GM12864 (cell line): ENCODE data around the gene RABL3.
"Not testable (repeated sequence)": the region's sequence is repeated elsewhere in the genome, so short reads cannot be mapped to it uniquely, and the experiment has no call there.

ENCODE experiments used
- DNase-seq: peaks from one replicate; pipeline ENCODE4 v3.0.0-alpha.2; 2011; ENCODE audit warnings: low read depth
- H3K4me3 ChIP-seq: 2 replicates; pipeline ENCODE4 v1.5.1; 2011; ENCODE audit warnings: mild to moderate bottlenecking, low read depth, low read length, control low read depth
- CTCF ChIP-seq: IDR thresholded peaks from 2 replicates; pipeline ENCODE4 v1.5.1; 2011; ENCODE audit warnings: low read depth, mild to moderate bottlenecking, moderate library complexity, low read length, control low read depth, inconsistent platforms; ENCODE audit errors: missing control alignments

Gene RABL3

GRCh38 chr3:120730576-120731542 lies 11.5 kb downstream of the RABL3 start:
- no peak overlapping the region for H3K4me3 ChIP-seq
- no peak for TF ChIP-seq CTCF
- no peak for DNase-seq

- no peak overlapping the region for H3K4me3 ChIP-seq
- no peak for TF ChIP-seq CTCF
- no peak for DNase-seq
These were observed 15.5 kb downstream of the RABL3 start for GRCh38 chr3:120726791-120727190.

- H3K4me3 ChIP-seq, DNase-seq: not testable (repeated sequence)
These were observed 23.0 kb downstream of the RABL3 start for GRCh38 chr3:120719167-120719834.

- TF ChIP-seq CTCF, result no peak
- no peak overlapping the region for H3K4me3 ChIP-seq
- no peak for DNase-seq
These were observed 29.1 kb downstream of the RABL3 start for GRCh38 chr3:120713262-120713661.

- no peak for DNase-seq
- H3K4me3 ChIP-seq, result no peak overlapping the region
- TF ChIP-seq CTCF, result no peak
These were observed 31.9 kb downstream of the RABL3 start for GRCh38 chr3:120710369-120710768.

- no peak for DNase-seq
- no peak for TF ChIP-seq CTCF
- H3K4me3 ChIP-seq, result no peak overlapping the region
These were observed 33.9 kb downstream of the RABL3 start for GRCh38 chr3:120708408-120708807.

GRCh38 chr3:120706950-120707349 lies 35.4 kb downstream of the RABL3 start:
- DNase-seq, result no peak
- no peak for TF ChIP-seq CTCF
- no peak overlapping the region for H3K4me3 ChIP-seq
